Left lung (tissue), 10 donors: ENCODE data around the gene CASP2. TPM values are rescaled to one million over a fixed set of nuclear protein-coding genes. Genes with fewer than 3 reads are reported as not detected.

ENCODE experiments used
- ATAC-seq: fragments of 200-7000 bp; cut with Tn5 transposase; one replicate; pipeline ENCODE4 v1.9.1; 2020; ENCODE audit warnings: moderate library complexity
- DNase-seq, 4 donors: peaks; one replicate each; pipeline ENCODE4 v3.0.0-alpha.2; 2013 to 2020
- H3K27ac ChIP-seq, 2 donors: fragments of 200-600 bp; sonication (generic) in 1 of 2; one replicate each; pipeline versions ENCODE4 v1.5.0 to v1.8.0; 2020 to 2021
- H3K27me3 ChIP-seq, 2 donors: fragments of 200-600 bp; sonication (generic) in 1 of 2; one replicate each; pipeline versions ENCODE4 v1.5.0 to v1.8.0; 2020 to 2021
- H3K36me3 ChIP-seq, 2 donors: fragments of 200-600 bp; sonication (generic) in 1 of 2; one replicate each; pipeline versions ENCODE4 v1.5.0 to v1.8.0; 2020 to 2021
- H3K4me1 ChIP-seq, 2 donors: fragments of 200-600 bp; one replicate each; pipeline ENCODE4 v1.8.0; 2021
- H3K4me3 ChIP-seq, 2 donors: fragments of 200-600 bp; sonication (generic) in 1 of 2; one replicate each; pipeline versions ENCODE4 v1.5.0 to v1.8.0; 2020 to 2021; ENCODE audit warnings: mild to moderate bottlenecking in 1 of 2
- H3K9me3 ChIP-seq, 2 donors: fragments of 200-600 bp; sonication (generic) in 1 of 2; one replicate each; pipeline versions ENCODE4 v1.5.0 to v1.8.0; 2020 to 2021
- CTCF ChIP-seq, 2 donors: fragments of 200-600 bp; sonication (generic) in 1 of 2; IDR thresholded peaks; one replicate each; pipeline versions ENCODE4 v1.5.0 to v1.8.0; 2021; ENCODE audit warnings: antibody characterized with exemption in 2 of 2
- intact Hi-C, 2 donors: fragments of 100-400 bp; cut with DNase I; formaldehyde crosslinking; loops; one replicate each; pipeline versions ENCODE4 v1.11.2 to v1.14.2; 2022
- polyA plus RNA-seq, 6 donors: library from polyadenylated mRNA; unstranded; fragments of 120-200 nt; gene quantifications; one replicate each; pipeline ENCODE4 v1.2.1, GENCODE V29; 2013; ENCODE audit not compliant: insufficient read length in 6 of 6
- total RNA-seq, 2 donors: library from RNA; stranded (reverse); fragmentation: NEBNext Ultra II Directional; extraction: Animal tissue kit (Norgen Biotek cat#: 25700); gene quantifications; one replicate each; pipeline ENCODE4 v1.2.1, GENCODE V29; 2021
- donor health status: DM: no; HTN: yes; CAD: no.
- donor health status: DM: no; HTN: no; CAD: no.

CASP2 gene
- total and polyA plus RNA-seq, 8 donors: 36.3 to 66.0 (median 60.4) TPM

- Histone ChIP-seq H3K36me3 (peaks cover 3 to 94% of the 10 kb centered on the region in 2 donors), H3K4me3 (no peak overlapping the region), H3K9me3 (no peaks in the 10 kb centered on the region), H3K4me1 (peaks cover 0 to 57% of the 10 kb centered on the region in 2 donors), H3K27me3 (no peaks in the 10 kb centered on the region), H3K27ac (no peak overlapping the region)
- ATAC-seq (no peak), DNase-seq (no peak)
- intact Hi-C loops: no loop called here
- no peak for TF ChIP-seq CTCF (IDR thresholded peaks at IDR 0.05)
Measured at GRCh38 chr7:143299346-143299745, 11.2 kb downstream of the CASP2 start.

- H3K36me3 ChIP-seq: peaks cover 3 to 94% of the 10 kb centered on the region in 2 donors
- TF ChIP-seq CTCF (IDR thresholded peaks at IDR 0.05): peak; percentile 23 to 40
- intact Hi-C loops: loop anchor here in 1 of 2 donors (5.0 kb wide), 1 partner anchor 58 kb away; no protein-coding TSS in a partner anchor
- H3K27me3 ChIP-seq: no peaks in the 10 kb centered on the region
- DNase-seq (no peak), ATAC-seq (peak; percentile 40)
- H3K9me3 ChIP-seq: no peaks in the 10 kb centered on the region
- peak overlapping the region in 1 of 2 donors; percentile 74 for H3K27ac ChIP-seq
- no peak overlapping the region for H3K4me3 ChIP-seq
- H3K4me1 ChIP-seq: peaks cover 0 to 57% of the 10 kb centered on the region in 2 donors
Measured at GRCh38 chr7:143299840-143300239, 11.7 kb downstream of the CASP2 start.

GRCh38 chr7:143300959-143301935, 13.1 kb downstream of the CASP2 start:
- intact Hi-C loops: loop anchor here in 1 of 2 donors (5.0 kb wide), 1 partner anchor 59 kb away; no protein-coding TSS in a partner anchor
- H3K4me1 ChIP-seq: peaks cover 0 to 44% of the 10 kb centered on the region in 2 donors
- peaks cover 0 to 94% of the 10 kb centered on the region in 2 donors for H3K36me3 ChIP-seq
- no peak for TF ChIP-seq CTCF (IDR thresholded peaks at IDR 0.05)
- H3K27ac ChIP-seq: peak overlapping the region; percentile 27 to 74
- peak; percentile 94 for ATAC-seq
- peak in 1 of 4 donors; percentile 45 for DNase-seq
- no peaks in the 10 kb centered on the region for H3K9me3 ChIP-seq
- no peaks in the 10 kb centered on the region for H3K27me3 ChIP-seq
- H3K4me3 ChIP-seq: no peak overlapping the region

- Histone ChIP-seq H3K27me3 (no peaks in the 10 kb centered on the region), H3K9me3 (no peaks in the 10 kb centered on the region), H3K4me3 (no peak overlapping the region), H3K4me1 (peaks cover 0 to 36% of the 10 kb centered on the region in 2 donors), H3K27ac (no peak overlapping the region), H3K36me3 (peaks cover 0 to 95% of the 10 kb centered on the region in 2 donors)
- intact Hi-C loops: loop anchor here in 1 of 2 donors (5.0 kb wide), 1 partner anchor 61 kb away; no protein-coding TSS in a partner anchor
- no peak for ATAC-seq
- no peak for TF ChIP-seq CTCF (IDR thresholded peaks at IDR 0.05)
- no peak for DNase-seq
Measured at GRCh38 chr7:143303733-143304132, 15.6 kb downstream of the CASP2 start.

- Histone ChIP-seq H3K9me3 (no peaks in the 10 kb centered on the region), H3K27me3 (no peaks in the 10 kb centered on the region), H3K4me1 (peaks cover 0 to 28% of the 10 kb centered on the region in 2 donors), H3K27ac (no peak overlapping the region), H3K4me3 (no peak overlapping the region), H3K36me3 (peaks cover 0 to 93% of the 10 kb centered on the region in 2 donors)
- no peak for DNase-seq
- no peak for ATAC-seq
- no peak for TF ChIP-seq CTCF (IDR thresholded peaks at IDR 0.05)
- intact Hi-C loops: loop anchor here in 1 of 2 donors (5.0 kb wide), 1 partner anchor 63 kb away; no protein-coding TSS in a partner anchor
Measured at GRCh38 chr7:143304938-143305337, 16.8 kb downstream of the CASP2 start.
